Loucy (cell line): Measurements from ENCODE around the gene TBX18.

Experiments used
- H2AFZ ChIP-seq: fragments of 200-600 bp; sonication (generic); 2 replicates; pipeline ENCODE4 v1.6.0; 2016; ENCODE audit warnings: antibody characterized with exemption, mild to moderate bottlenecking, low read length, moderate library complexity
- H3F3A ChIP-seq: fragments of 200-600 bp; 2 replicates; pipeline ENCODE4 v1.6.0; 2016; ENCODE audit warnings: antibody characterized with exemption, low read depth, mild to moderate bottlenecking
- H3K27me3 ChIP-seq: fragments of 200-600 bp; sonication (generic); 2 replicates; pipeline ENCODE4 v1.6.1; 2014; ENCODE audit warnings: low read length, mild to moderate bottlenecking; ENCODE audit not compliant: insufficient read depth, poor library complexity, severe bottlenecking
- H3K36me3 ChIP-seq: fragments of 200-600 bp; sonication (generic); 2 replicates; pipeline ENCODE4 v1.6.1; 2016; ENCODE audit warnings: low read length; ENCODE audit not compliant: insufficient read depth
- H3K4me1 ChIP-seq: fragments of 200-600 bp; sonication (generic); 2 replicates; pipeline ENCODE4 v1.5.1; 2014; ENCODE audit warnings: low read length, mild to moderate bottlenecking; ENCODE audit not compliant: insufficient read depth, poor library complexity, severe bottlenecking
- H3K4me2 ChIP-seq: fragments of 200-600 bp; sonication (generic); 2 replicates; pipeline ENCODE4 v1.6.0; 2014; ENCODE audit warnings: antibody characterized with exemption, low read length, low read depth, mild to moderate bottlenecking; ENCODE audit not compliant: poor library complexity, severe bottlenecking
- H3K4me3 ChIP-seq: fragments of 200-600 bp; sonication (generic); 2 replicates; pipeline ENCODE4 v1.5.1; 2014; ENCODE audit warnings: low read length, mild to moderate bottlenecking, mixed read lengths; ENCODE audit not compliant: poor library complexity, severe bottlenecking
- H3K79me2 ChIP-seq: fragments of 200-600 bp; sonication (generic); 2 replicates; pipeline ENCODE4 v1.6.1; 2014; ENCODE audit warnings: low read length; ENCODE audit not compliant: insufficient read depth
- H3K9ac ChIP-seq: fragments of 200-600 bp; sonication (generic); 2 replicates; pipeline ENCODE4 v1.6.0; 2014; ENCODE audit warnings: mild to moderate bottlenecking, low read depth, low read length, moderate library complexity; ENCODE audit not compliant: poor library complexity, severe bottlenecking
- H3K9me2 ChIP-seq: fragments of 200-600 bp; sonication (generic); replicated peaks from 2 replicates; pipeline ENCODE4 v1.6.1; 2016; ENCODE audit warnings: low read depth, low read length, mixed read lengths
- H3K9me3 ChIP-seq: fragments of 200-600 bp; sonication (generic); 2 replicates; pipeline ENCODE4 v1.6.1; 2014; ENCODE audit warnings: mild to moderate bottlenecking, antibody characterized with exemption, low read length, low read depth; ENCODE audit not compliant: insufficient read depth
- H4K20me1 ChIP-seq: fragments of 200-600 bp; sonication (generic); 2 replicates; pipeline ENCODE4 v1.6.0; 2014; ENCODE audit warnings: antibody characterized with exemption, low read length, mild to moderate bottlenecking; ENCODE audit not compliant: insufficient read depth, poor library complexity, severe bottlenecking
- EZH2phosphoT487 ChIP-seq: fragments of 200-600 bp; IDR thresholded peaks from 2 replicates; pipeline ENCODE4 v1.6.1; 2018; ENCODE audit warnings: antibody characterized with exemption, mild to moderate bottlenecking, moderate library complexity, borderline replicate concordance
- TF ChIP-seq, protein P1 (sequence below): fragments of 200-600 bp; sonication (generic); conservative IDR thresholded peaks from 2 replicates; pipeline ENCODE4 v1.5.1; 2014; ENCODE audit warnings: mild to moderate bottlenecking, antibody characterized with exemption, low read length

The TBX18 gene

GRCh38 chr6:84801250-84801649 lies 36.9 kb upstream of the TBX18 start:
- Histone ChIP-seq H3K4me2 (no peak overlapping the region), H3K27me3 (no peaks in the 10 kb centered on the region), H3K4me1 (peaks cover 25% of the 10 kb centered on the region), H3K9me2 (no peaks in the 10 kb centered on the region), H2AFZ (no peak overlapping the region), H4K20me1 (no peaks in the 10 kb centered on the region), H3K9me3 (0 out of 2 replicates have a peak, but pooled peaks cover 6% of the 10 kb centered on the region), H3K79me2 (no peaks in the 10 kb centered on the region), H3F3A (no peaks in the 10 kb centered on the region), H3K9ac (no peak overlapping the region), H3K4me3 (no peak overlapping the region), H3K36me3 (no peaks in the 10 kb centered on the region)
- TF ChIP-seq, protein P1, sequence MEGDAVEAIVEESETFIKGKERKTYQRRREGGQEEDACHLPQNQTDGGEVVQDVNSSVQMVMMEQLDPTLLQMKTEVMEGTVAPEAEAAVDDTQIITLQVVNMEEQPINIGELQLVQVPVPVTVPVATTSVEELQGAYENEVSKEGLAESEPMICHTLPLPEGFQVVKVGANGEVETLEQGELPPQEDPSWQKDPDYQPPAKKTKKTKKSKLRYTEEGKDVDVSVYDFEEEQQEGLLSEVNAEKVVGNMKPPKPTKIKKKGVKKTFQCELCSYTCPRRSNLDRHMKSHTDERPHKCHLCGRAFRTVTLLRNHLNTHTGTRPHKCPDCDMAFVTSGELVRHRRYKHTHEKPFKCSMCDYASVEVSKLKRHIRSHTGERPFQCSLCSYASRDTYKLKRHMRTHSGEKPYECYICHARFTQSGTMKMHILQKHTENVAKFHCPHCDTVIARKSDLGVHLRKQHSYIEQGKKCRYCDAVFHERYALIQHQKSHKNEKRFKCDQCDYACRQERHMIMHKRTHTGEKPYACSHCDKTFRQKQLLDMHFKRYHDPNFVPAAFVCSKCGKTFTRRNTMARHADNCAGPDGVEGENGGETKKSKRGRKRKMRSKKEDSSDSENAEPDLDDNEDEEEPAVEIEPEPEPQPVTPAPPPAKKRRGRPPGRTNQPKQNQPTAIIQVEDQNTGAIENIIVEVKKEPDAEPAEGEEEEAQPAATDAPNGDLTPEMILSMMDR, result no peak
- TF ChIP-seq EZH2phosphoT487, result no peak

DNA sequence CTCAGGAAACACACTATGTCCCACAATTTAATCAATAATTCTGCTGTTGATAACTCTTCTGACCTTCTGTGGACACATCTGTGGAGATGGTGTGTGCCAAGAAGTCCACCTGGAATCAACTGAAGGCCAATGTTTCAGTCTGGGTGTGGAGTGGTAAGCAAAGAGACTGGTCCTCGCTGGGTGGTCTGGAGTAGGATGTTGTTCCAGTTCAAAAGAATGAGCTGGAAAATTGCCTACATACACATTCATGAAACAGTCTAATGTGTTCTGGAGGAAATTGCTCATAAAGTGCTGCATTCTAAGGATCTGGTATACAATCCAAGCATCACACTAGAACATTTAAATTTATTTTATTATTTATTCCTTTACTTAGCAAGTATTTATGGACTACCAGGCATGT lies 33.9 kb upstream of the TBX18 start:
- no peaks in the 10 kb centered on the region for H4K20me1 ChIP-seq
- no peak overlapping the region for H3K4me2 ChIP-seq
- H3K9ac ChIP-seq, result no peak overlapping the region
- H3K9me3 ChIP-seq, result peaks cover 11% of the 10 kb centered on the region; the same call in 1 of the 2 replicates
- no peaks in the 10 kb centered on the region for H3K9me2 ChIP-seq
- H3F3A ChIP-seq, result no peaks in the 10 kb centered on the region
- H2AFZ ChIP-seq, result no peak overlapping the region
- H3K4me1 ChIP-seq, result peaks cover 19% of the 10 kb centered on the region
- no peak overlapping the region for H3K4me3 ChIP-seq
- H3K79me2 ChIP-seq, result no peaks in the 10 kb centered on the region
- no peaks in the 10 kb centered on the region for H3K27me3 ChIP-seq
- no peaks in the 10 kb centered on the region for H3K36me3 ChIP-seq
- no peak for TF ChIP-seq EZH2phosphoT487
- TF ChIP-seq, protein P1, result no peak

GRCh38 chr6:84796343-84796742 lies 31.9 kb upstream of the TBX18 start:
- Histone ChIP-seq H3K36me3 (no peaks in the 10 kb centered on the region), H2AFZ (no peak overlapping the region)

More at GRCh38 chr6:84796343-84796742, 31.9 kb upstream of the TBX18 start:
- Histone ChIP-seq H3K4me3 (no peak overlapping the region), H3K9me3 (peaks cover 11% of the 10 kb centered on the region; the same call in 1 of the 2 replicates), H4K20me1 (no peaks in the 10 kb centered on the region), H3K4me1 (peaks cover 19% of the 10 kb centered on the region), H3F3A (no peaks in the 10 kb centered on the region), H3K4me2 (no peak overlapping the region), H3K27me3 (no peaks in the 10 kb centered on the region), H3K9me2 (no peaks in the 10 kb centered on the region), H3K9ac (no peak overlapping the region), H3K79me2 (no peaks in the 10 kb centered on the region)
- TF ChIP-seq, protein P1, result no peak
- no peak for TF ChIP-seq EZH2phosphoT487
